ENCODE results near the gene XPA. TPM values are rescaled to one million over a fixed set of nuclear protein-coding genes. Genes with fewer than 3 reads are reported as not detected.
"Not testable (repeated sequence)": the region's sequence is repeated elsewhere in the genome, so short reads cannot be mapped to it uniquely, and the experiment has no call there.

Gene XPA
- 5.8 TPM for total RNA-seq
- long read RNA-seq, transcript XPA-201 (6 exons, 1,417 nt) = major isoform, 5 of 7 reads
- long read RNA-seq, partial matches to known transcripts = 0 of 7 reads
- long read RNA-seq, other reads (novel, unspliced or antisense) = 2 of 7 reads

DNA sequence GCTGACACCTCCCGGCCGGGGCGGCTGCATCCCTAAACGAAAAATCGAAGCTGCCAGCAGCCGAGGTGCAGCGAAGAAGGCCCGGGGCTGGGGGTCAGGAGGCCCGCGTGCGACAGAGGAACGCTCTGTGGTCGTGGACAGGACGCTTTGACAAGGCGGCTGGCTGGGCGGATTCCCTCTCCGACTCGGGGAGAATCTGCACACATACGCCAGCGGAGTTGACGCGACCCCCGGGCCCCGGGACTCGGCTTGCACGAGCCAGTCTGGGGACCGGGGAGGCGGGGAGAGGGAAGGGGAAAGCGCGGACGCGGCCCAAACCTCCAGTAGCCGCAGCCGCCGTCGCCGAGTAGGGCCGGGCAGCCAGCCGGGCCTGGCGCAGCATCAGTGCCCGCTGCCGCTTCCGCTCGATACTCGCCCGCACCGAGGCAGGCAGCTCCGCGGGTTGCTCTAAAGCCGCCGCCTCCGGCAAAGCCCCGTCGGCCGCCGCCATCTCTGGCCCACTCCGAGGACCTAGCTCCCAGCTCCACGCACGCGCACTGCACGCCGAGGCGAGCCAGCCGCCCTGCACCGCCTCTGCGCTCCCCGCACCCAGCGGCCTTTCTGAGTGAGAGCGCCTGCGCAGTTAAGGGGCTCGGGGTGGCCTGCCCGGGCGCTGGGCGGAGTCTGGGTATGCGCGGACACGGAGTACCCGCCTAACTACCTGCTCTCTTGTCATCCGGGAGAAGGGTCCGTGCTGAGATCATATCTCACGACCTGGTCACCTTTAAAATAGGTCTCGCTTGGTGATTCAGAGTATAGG, at the start of gene XPA:
Gene XPA, minus strand, starts transcription at position 538 of the 799 bp plus-strand sequence. Its CDS starts 48 bp downstream, at position 490.
- peak; percentile 98 for DNase-seq
- peak within 1 kb of the TSS; percentile 96 for H3K27ac ChIP-seq (replicated peaks)
- H3K4me1 ChIP-seq = peaks cover 45% of the 10 kb centered on the region
- TF ChIP-seq, protein P1, sequence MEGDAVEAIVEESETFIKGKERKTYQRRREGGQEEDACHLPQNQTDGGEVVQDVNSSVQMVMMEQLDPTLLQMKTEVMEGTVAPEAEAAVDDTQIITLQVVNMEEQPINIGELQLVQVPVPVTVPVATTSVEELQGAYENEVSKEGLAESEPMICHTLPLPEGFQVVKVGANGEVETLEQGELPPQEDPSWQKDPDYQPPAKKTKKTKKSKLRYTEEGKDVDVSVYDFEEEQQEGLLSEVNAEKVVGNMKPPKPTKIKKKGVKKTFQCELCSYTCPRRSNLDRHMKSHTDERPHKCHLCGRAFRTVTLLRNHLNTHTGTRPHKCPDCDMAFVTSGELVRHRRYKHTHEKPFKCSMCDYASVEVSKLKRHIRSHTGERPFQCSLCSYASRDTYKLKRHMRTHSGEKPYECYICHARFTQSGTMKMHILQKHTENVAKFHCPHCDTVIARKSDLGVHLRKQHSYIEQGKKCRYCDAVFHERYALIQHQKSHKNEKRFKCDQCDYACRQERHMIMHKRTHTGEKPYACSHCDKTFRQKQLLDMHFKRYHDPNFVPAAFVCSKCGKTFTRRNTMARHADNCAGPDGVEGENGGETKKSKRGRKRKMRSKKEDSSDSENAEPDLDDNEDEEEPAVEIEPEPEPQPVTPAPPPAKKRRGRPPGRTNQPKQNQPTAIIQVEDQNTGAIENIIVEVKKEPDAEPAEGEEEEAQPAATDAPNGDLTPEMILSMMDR (IDR thresholded peaks at IDR 0.05; ENCODE audit: borderline replicate concordance) = no peak
- H3K4me3 ChIP-seq = peak within 1 kb of the TSS; percentile 85
- no peaks in the 10 kb centered on the region for H3K27me3 ChIP-seq (ENCODE audit: low read depth)
- no peaks in the 10 kb centered on the region for H3K9me3 ChIP-seq (replicated peaks)
- intact Hi-C loops (cut with micrococcal nuclease) = no loop called here
- peaks cover 12% of the 10 kb centered on the region for H3K36me3 ChIP-seq

DNA sequence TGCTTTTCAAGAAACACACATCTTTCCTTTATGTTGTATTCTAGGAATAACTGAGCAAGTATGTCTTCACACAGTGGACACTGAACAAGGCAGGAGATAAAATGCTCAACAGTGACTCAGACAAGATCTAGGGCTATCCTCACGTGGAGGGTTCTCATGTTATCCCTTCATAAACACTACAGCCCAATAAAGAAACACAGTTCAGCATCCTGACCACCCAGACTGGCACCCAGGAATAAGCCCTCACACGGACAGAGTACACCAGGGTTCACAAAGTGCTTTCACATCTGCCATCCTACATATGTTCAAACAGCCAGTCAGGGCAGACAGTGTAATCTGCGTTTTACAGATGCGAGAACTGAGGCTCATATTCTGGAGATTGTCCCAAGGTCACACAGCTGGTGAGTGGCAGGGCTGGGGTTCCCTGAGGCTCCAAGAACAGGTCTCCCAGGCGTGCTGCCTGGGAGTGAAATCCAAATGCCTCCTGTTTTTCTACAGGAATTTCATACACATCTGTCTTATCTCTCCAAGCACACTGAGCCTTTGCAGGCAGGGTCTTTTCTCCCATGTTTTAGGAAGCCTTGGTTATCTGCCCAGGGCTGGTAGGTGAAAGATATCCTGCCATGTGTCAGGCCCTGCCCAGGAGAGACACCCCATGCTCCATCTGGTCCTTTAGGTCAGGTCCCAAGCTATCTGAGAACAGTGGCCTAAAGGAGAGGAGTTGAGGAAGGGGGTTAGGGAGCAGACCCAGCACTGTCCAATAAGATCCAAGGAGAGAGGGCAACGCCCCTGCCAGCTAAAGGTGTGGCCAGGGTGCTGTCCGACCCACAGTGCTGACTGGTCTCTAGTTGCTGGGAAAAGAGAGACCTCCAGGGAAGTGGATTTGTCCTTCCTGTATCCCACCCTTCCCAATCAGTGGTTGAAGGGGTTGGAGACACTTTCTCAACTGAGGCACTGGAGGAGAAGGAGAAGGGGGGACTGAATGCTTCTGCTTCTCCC, 47.9 kb upstream of the XPA start:
- Histone ChIP-seq H3K9me3 (replicated peaks) (peaks cover 21% of the 10 kb centered on the region), H3K4me3 (no peak overlapping the region), H3K4me1 (peaks cover 13% of the 10 kb centered on the region), H3K27ac (replicated peaks) (no peak overlapping the region), H3K36me3 (no peaks in the 10 kb centered on the region), H3K27me3 (ENCODE audit: low read depth) (peaks cover 28% of the 10 kb centered on the region)
- DNase-seq = no peak
- TF ChIP-seq, protein P1 (IDR thresholded peaks at IDR 0.05; ENCODE audit: borderline replicate concordance) = no peak
- intact Hi-C loops (cut with micrococcal nuclease) = no loop called here

DNA sequence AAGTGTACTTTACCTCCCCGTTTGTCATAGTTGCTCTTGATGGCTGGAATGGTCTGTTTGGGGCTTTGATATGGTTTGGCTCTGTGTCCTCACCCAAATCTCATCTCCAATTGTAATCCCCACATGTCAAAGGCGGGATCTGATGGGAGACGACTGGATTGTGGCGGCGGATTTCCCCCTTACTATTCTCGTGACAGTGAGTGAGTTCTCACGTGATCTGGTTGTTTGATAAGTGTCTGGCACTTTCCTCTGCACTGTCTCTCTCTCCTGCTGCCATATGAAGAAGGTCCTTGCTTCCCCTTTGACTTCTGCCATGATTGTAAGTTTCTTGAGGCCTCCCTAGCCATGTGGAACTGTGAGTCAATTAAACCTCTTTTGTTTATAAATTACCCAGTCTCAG, 46.9 kb upstream of the XPA start:
- H3K36me3 ChIP-seq; H3K4me3 ChIP-seq; DNase-seq; intact Hi-C loops (cut with micrococcal nuclease); H3K27ac ChIP-seq (replicated peaks): not testable (repeated sequence)
- H3K27me3 ChIP-seq (ENCODE audit: low read depth) = peaks cover 38% of the 10 kb centered on the region
- peaks cover 21% of the 10 kb centered on the region for H3K9me3 ChIP-seq (replicated peaks)
- H3K4me1 ChIP-seq = peaks cover 13% of the 10 kb centered on the region

DNA sequence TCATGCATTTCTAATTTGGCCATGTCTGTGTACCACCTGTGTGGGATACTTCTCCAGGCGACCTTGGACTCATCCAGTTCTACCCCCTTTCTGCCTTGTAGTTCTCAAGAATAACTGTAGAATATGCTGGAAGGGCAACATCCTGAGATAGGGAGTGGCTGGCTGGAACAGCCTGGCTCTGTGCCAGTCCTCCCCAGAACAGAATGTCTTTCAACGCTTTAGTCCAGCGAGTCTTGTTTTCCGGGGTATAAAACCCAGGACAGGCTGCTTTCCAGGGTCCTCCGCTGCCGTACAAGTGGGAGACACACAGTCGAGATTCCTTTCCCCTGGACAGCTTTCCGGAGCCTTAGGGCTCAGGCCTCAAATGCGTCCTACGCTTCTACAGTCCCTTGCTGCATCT, 45.4 kb upstream of the XPA start:
- peaks cover 13% of the 10 kb centered on the region for H3K4me1 ChIP-seq
- H3K27me3 ChIP-seq (ENCODE audit: low read depth) = peaks cover 44% of the 10 kb centered on the region
- H3K36me3 ChIP-seq = no peaks in the 10 kb centered on the region
- intact Hi-C loops (cut with micrococcal nuclease) = no loop called here
- H3K4me3 ChIP-seq = no peak overlapping the region
- peaks cover 21% of the 10 kb centered on the region for H3K9me3 ChIP-seq (replicated peaks)
- TF ChIP-seq, protein P1 (IDR thresholded peaks at IDR 0.05; ENCODE audit: borderline replicate concordance) = no peak
- DNase-seq = no peak
- no peak overlapping the region for H3K27ac ChIP-seq (replicated peaks)

DNA sequence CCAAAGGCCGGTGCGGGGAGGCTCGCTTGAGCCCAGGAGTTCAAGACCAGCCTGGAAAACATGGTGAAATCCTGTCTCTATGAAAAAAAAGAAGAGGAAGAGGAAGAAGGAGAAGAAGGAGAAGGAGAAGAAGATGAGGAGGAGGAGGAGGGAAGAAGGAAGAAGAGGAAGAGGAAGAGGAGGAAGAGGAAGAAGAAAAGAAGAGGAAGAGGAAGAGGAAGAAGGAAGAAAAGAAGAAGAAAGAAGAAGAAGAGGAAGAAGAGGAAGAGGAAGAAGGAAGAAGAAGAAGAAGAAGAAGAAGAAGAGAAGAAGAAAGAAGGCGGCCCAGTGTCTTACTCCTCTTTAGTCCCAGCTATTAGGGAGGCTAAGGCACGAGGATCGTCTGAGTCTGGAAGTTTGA, 44.8 kb upstream of the XPA start:
- DNase-seq = no peak
- TF ChIP-seq, protein P1 (IDR thresholded peaks at IDR 0.05; ENCODE audit: borderline replicate concordance) = no peak
- H3K9me3 ChIP-seq (replicated peaks) = peaks cover 21% of the 10 kb centered on the region
- no peaks in the 10 kb centered on the region for H3K36me3 ChIP-seq
- intact Hi-C loops (cut with micrococcal nuclease) = no loop called here
- peaks cover 46% of the 10 kb centered on the region for H3K27me3 ChIP-seq (ENCODE audit: low read depth)
- H3K27ac ChIP-seq (replicated peaks) = no peak overlapping the region
- peak overlapping the region; percentile 65 for H3K4me3 ChIP-seq
- peaks cover 13% of the 10 kb centered on the region for H3K4me1 ChIP-seq

Measured in left ventricle myocardium inferior (tissue), 1 donor.